Measurements from ENCODE around the gene HAO2.

The HAO2 gene

DNA sequence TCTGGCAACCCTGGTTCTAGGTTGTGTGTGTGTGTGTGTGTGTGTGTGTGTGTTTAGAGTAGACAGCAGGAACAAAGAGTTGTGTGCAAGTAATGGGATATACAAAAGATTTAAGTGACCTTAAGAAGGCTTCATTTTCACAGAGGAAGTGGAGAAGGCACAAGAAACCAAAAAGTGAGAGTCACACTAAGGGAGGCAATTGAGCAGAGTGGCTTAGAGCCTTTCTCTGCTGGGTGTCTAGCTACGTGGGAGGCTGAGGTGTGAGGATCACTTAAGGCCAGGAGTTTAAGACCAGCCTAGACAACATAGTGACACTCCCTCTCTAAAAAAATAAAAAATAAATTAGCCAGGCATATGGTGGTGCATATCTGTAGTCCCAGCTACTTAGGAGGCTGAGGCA lies 44.4 kb upstream of the HAO2 start:
- H2BK5ac ChIP-seq (ENCODE audit: low read length), result no peak overlapping the region
- no peak overlapping the region for H3K9ac ChIP-seq (ENCODE audit: low read depth, low read length, poor library complexity)
- no peak for DNase-seq (ENCODE audit: low spot score)
- no peak overlapping the region for H4K8ac ChIP-seq (ENCODE audit: low read depth, low read length)
- no peak overlapping the region for H3K23ac ChIP-seq (ENCODE audit: low read depth, low read length, poor library complexity)
- no peak overlapping the region for H2BK12ac ChIP-seq (ENCODE audit: low read length)
- H2AFZ ChIP-seq (ENCODE audit: low read length), result no peak overlapping the region
- WGBS, 2 donors (ENCODE audit: extremely low coverage in 2 of 2, insufficient read length in 2 of 2, insufficient replicate concordance in 1 of 2), result no CpG with 5 or more reads among the region's 1 CpG
- no peak overlapping the region for H2BK120ac ChIP-seq (ENCODE audit: low read depth, low read length)
- H3K27me3 ChIP-seq (ENCODE audit: control insufficient read depth in 3 of 3, insufficient read depth in 3 of 3, low read depth in 1 of 3, low read length in 3 of 3), result peaks cover 0 to 3% (median 0%) of the 10 kb centered on the region in 3 experiments
- no peak overlapping the region for H3K27ac ChIP-seq (replicated peaks; ENCODE audit: low read length)
- H3K4ac ChIP-seq (ENCODE audit: low read length), result no peak overlapping the region
- H2AK5ac ChIP-seq (ENCODE audit: low read depth, low read length), result no peak overlapping the region
- peaks cover 3 to 14% of the 10 kb centered on the region in 2 donors for H3K4me1 ChIP-seq (ENCODE audit: control insufficient read depth in 2 of 2, insufficient read depth in 1 of 2, low read depth in 1 of 2, low read length in 2 of 2)
- no peaks in the 10 kb centered on the region for H3K9me3 ChIP-seq (replicated peaks in 1 of 2; ENCODE audit: control insufficient read depth in 2 of 2, insufficient read depth in 1 of 2, low read depth in 1 of 2, low read length in 2 of 2)
- no peak overlapping the region for H4K91ac ChIP-seq (ENCODE audit: low read depth, low read length, poor library complexity)
- no peak overlapping the region for H3K14ac ChIP-seq (ENCODE audit: low read length)
- H3K4me3 ChIP-seq (ENCODE audit: low read length in 2 of 2), result no peak overlapping the region
- H3K18ac ChIP-seq (ENCODE audit: low read length), result no peak overlapping the region
- no peaks in the 10 kb centered on the region for H3K79me1 ChIP-seq (ENCODE audit: low read depth, low read length)
- no peak overlapping the region for H2BK15ac ChIP-seq (ENCODE audit: low read length)
- no peaks in the 10 kb centered on the region for H3K36me3 ChIP-seq (replicated peaks in 1 of 2; ENCODE audit: control insufficient read depth in 2 of 2, insufficient read depth in 2 of 2, low read length in 2 of 2)
- no peak overlapping the region for H3K4me2 ChIP-seq (ENCODE audit: insufficient read depth, low read length, poor library complexity, severe bottlenecking)

- Histone ChIP-seq H3K9ac (ENCODE audit: low read depth, low read length, poor library complexity) (no peak overlapping the region), H4K8ac (ENCODE audit: low read depth, low read length) (no peak overlapping the region), H3K27ac (replicated peaks; ENCODE audit: low read length) (no peak overlapping the region), H3K4me3 (ENCODE audit: low read length in 2 of 2) (no peak overlapping the region), H3K4me1 (ENCODE audit: control insufficient read depth in 2 of 2, insufficient read depth in 1 of 2, low read depth in 1 of 2, low read length in 2 of 2) (peaks cover 3 to 14% of the 10 kb centered on the region in 2 donors), H3K27me3 (ENCODE audit: control insufficient read depth in 3 of 3, insufficient read depth in 3 of 3, low read depth in 1 of 3, low read length in 3 of 3) (peaks cover 0 to 3% (median 0%) of the 10 kb centered on the region in 3 experiments), H3K14ac (ENCODE audit: low read length) (no peak overlapping the region), H2BK12ac (ENCODE audit: low read length) (no peak overlapping the region), H3K36me3 (replicated peaks in 1 of 2; ENCODE audit: control insufficient read depth in 2 of 2, insufficient read depth in 2 of 2, low read length in 2 of 2) (no peaks in the 10 kb centered on the region), H2BK15ac (ENCODE audit: low read length) (no peak overlapping the region), H3K4me2 (ENCODE audit: insufficient read depth, low read length, poor library complexity, severe bottlenecking) (no peak overlapping the region), H3K4ac (ENCODE audit: low read length) (no peak overlapping the region), H4K91ac (ENCODE audit: low read depth, low read length, poor library complexity) (no peak overlapping the region), H3K79me1 (ENCODE audit: low read depth, low read length) (no peaks in the 10 kb centered on the region), H2BK5ac (ENCODE audit: low read length) (no peak overlapping the region), H3K18ac (ENCODE audit: low read length) (no peak overlapping the region), H3K9me3 (replicated peaks in 1 of 2; ENCODE audit: control insufficient read depth in 2 of 2, insufficient read depth in 1 of 2, low read depth in 1 of 2, low read length in 2 of 2) (no peaks in the 10 kb centered on the region), H3K23ac (ENCODE audit: low read depth, low read length, poor library complexity) (no peak overlapping the region), H2AK5ac (ENCODE audit: low read depth, low read length) (no peak overlapping the region), H2BK120ac (ENCODE audit: low read depth, low read length) (no peak overlapping the region), H2AFZ (ENCODE audit: low read length) (peak overlapping the region; percentile 94)
- DNase-seq (ENCODE audit: low spot score), result no peak
- WGBS, 2 donors (ENCODE audit: extremely low coverage in 2 of 2, insufficient read length in 2 of 2, insufficient replicate concordance in 1 of 2), result no CpG with 5 or more reads among the region's 7 CpGs
Observed at GRCh38 chr1:119326251-119326650, 42.3 kb upstream of the HAO2 start.

DNA sequence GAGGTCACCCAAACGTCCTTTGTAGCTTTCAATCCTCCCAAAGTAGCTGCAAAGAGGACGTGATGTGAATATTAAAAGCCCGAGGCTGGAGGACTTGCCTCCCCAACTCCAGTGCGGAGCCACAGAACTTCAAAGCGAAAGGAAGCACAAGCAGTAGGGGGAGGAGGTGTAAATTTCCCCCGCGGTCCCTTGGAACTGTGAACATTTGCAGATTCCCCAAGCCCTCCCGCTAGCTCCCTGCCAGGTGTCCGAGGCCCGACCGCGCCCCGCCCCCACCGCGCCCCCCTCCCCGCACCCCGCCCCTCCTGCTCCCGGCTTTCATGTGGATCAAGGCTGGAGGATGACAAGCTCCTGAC lies 41.5 kb upstream of the HAO2 start:
- no peak overlapping the region for H2AK5ac ChIP-seq (ENCODE audit: low read depth, low read length)
- H3K4me3 ChIP-seq (ENCODE audit: low read length in 2 of 2), result peak overlapping the region; percentile 35 to 49
- H2BK12ac ChIP-seq (ENCODE audit: low read length), result no peak overlapping the region
- no peak overlapping the region for H3K18ac ChIP-seq (ENCODE audit: low read length)
- no peak overlapping the region for H2BK120ac ChIP-seq (ENCODE audit: low read depth, low read length)
- H3K9me3 ChIP-seq (replicated peaks in 1 of 2; ENCODE audit: control insufficient read depth in 2 of 2, insufficient read depth in 1 of 2, low read depth in 1 of 2, low read length in 2 of 2), result no peaks in the 10 kb centered on the region
- no peak overlapping the region for H4K8ac ChIP-seq (ENCODE audit: low read depth, low read length)
- no peak overlapping the region for H3K14ac ChIP-seq (ENCODE audit: low read length)
- no peak overlapping the region for H3K23ac ChIP-seq (ENCODE audit: low read depth, low read length, poor library complexity)
- no peak overlapping the region for H3K9ac ChIP-seq (ENCODE audit: low read depth, low read length, poor library complexity)
- no peak for DNase-seq (ENCODE audit: low spot score)
- H3K4ac ChIP-seq (ENCODE audit: low read length), result no peak overlapping the region
- peaks cover 6 to 17% of the 10 kb centered on the region in 2 donors for H3K4me1 ChIP-seq (ENCODE audit: control insufficient read depth in 2 of 2, insufficient read depth in 1 of 2, low read depth in 1 of 2, low read length in 2 of 2)
- H3K27me3 ChIP-seq (ENCODE audit: control insufficient read depth in 3 of 3, insufficient read depth in 3 of 3, low read depth in 1 of 3, low read length in 3 of 3), result peaks cover 0 to 3% (median 0%) of the 10 kb centered on the region in 3 experiments
- H4K91ac ChIP-seq (ENCODE audit: low read depth, low read length, poor library complexity), result no peak overlapping the region
- H3K4me2 ChIP-seq (ENCODE audit: insufficient read depth, low read length, poor library complexity, severe bottlenecking), result peak overlapping the region; percentile 83
- WGBS, 2 donors (ENCODE audit: extremely low coverage in 2 of 2, insufficient read length in 2 of 2, insufficient replicate concordance in 1 of 2), result no CpG with 5 or more reads among the region's 18 CpGs
- no peaks in the 10 kb centered on the region for H3K36me3 ChIP-seq (replicated peaks in 1 of 2; ENCODE audit: control insufficient read depth in 2 of 2, insufficient read depth in 2 of 2, low read length in 2 of 2)
- H2BK15ac ChIP-seq (ENCODE audit: low read length), result no peak overlapping the region
- H2AFZ ChIP-seq (ENCODE audit: low read length), result peak overlapping the region; percentile 94
- H3K79me1 ChIP-seq (ENCODE audit: low read depth, low read length), result no peaks in the 10 kb centered on the region
- no peak overlapping the region for H2BK5ac ChIP-seq (ENCODE audit: low read length)
- H3K27ac ChIP-seq (replicated peaks; ENCODE audit: low read length), result no peak overlapping the region

DNA sequence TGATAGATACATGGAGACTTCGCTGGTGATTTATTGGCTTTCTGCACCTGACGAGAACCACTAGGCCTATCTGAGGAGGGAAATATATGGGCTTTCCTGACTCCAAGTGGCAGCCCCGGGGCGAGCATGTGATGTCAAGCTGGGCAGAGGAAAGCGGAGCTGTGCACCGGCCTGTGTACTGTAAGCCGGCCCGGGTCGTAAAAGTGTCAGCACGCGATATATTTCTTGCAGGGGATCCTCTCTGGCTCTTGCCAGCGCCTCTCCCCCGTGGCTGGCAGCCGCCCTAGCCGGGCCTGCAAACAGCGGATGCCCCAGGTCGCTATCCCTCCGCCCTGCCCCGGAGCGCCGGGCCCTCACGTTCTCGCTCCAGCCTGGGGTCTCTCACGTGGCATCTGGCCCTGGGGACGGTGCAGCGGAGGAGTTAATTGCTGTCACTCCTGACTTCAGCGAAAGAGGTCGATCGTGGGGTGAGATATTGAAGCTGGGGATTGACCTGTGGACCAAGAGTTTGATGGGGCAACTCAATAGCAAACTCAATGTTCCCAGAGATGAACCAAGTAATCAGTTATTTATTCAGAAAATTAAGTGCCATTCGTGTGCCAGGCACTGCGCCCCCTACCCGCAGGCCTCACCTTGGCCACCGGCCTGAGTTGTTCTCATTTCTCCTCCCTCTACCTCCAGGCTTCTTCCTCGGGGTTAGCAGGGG lies 41.0 kb upstream of the HAO2 start:
- peak overlapping the region; percentile 94 for H2AFZ ChIP-seq (ENCODE audit: low read length)
- H2BK5ac ChIP-seq (ENCODE audit: low read length), result no peak overlapping the region
- H3K18ac ChIP-seq (ENCODE audit: low read length), result peak overlapping the region; percentile 11
- H2BK15ac ChIP-seq (ENCODE audit: low read length), result peak overlapping the region; percentile 13
- no peak overlapping the region for H2AK5ac ChIP-seq (ENCODE audit: low read depth, low read length)
- H3K27ac ChIP-seq (replicated peaks; ENCODE audit: low read length), result no peak overlapping the region
- H4K8ac ChIP-seq (ENCODE audit: low read depth, low read length), result no peak overlapping the region
- no peaks in the 10 kb centered on the region for H3K36me3 ChIP-seq (replicated peaks in 1 of 2; ENCODE audit: control insufficient read depth in 2 of 2, insufficient read depth in 2 of 2, low read length in 2 of 2)
- H3K4me2 ChIP-seq (ENCODE audit: insufficient read depth, low read length, poor library complexity, severe bottlenecking), result peak overlapping the region; percentile 83
- no peaks in the 10 kb centered on the region for H3K79me1 ChIP-seq (ENCODE audit: low read depth, low read length)
- no peak overlapping the region for H3K23ac ChIP-seq (ENCODE audit: low read depth, low read length, poor library complexity)
- WGBS, 2 donors (ENCODE audit: extremely low coverage in 2 of 2, insufficient read length in 2 of 2, insufficient replicate concordance in 1 of 2), result no CpG with 5 or more reads among the region's 34 CpGs
- no peak overlapping the region for H3K4ac ChIP-seq (ENCODE audit: low read length)
- H2BK12ac ChIP-seq (ENCODE audit: low read length), result no peak overlapping the region
- peak; percentile 38 for DNase-seq (ENCODE audit: low spot score)
- no peak overlapping the region for H4K91ac ChIP-seq (ENCODE audit: low read depth, low read length, poor library complexity)
- peak overlapping the region; percentile 35 to 49 for H3K4me3 ChIP-seq (ENCODE audit: low read length in 2 of 2)
- peaks cover 11 to 23% of the 10 kb centered on the region in 2 donors for H3K4me1 ChIP-seq (ENCODE audit: control insufficient read depth in 2 of 2, insufficient read depth in 1 of 2, low read depth in 1 of 2, low read length in 2 of 2)
- peaks cover 0 to 3% (median 0%) of the 10 kb centered on the region in 3 experiments for H3K27me3 ChIP-seq (ENCODE audit: control insufficient read depth in 3 of 3, insufficient read depth in 3 of 3, low read depth in 1 of 3, low read length in 3 of 3)
- no peaks in the 10 kb centered on the region for H3K9me3 ChIP-seq (replicated peaks in 1 of 2; ENCODE audit: control insufficient read depth in 2 of 2, insufficient read depth in 1 of 2, low read depth in 1 of 2, low read length in 2 of 2)
- H3K9ac ChIP-seq (ENCODE audit: low read depth, low read length, poor library complexity), result no peak overlapping the region
- no peak overlapping the region for H2BK120ac ChIP-seq (ENCODE audit: low read depth, low read length)
- H3K14ac ChIP-seq (ENCODE audit: low read length), result no peak overlapping the region

Data from neuronal stem cell (in vitro differentiated cells).